SK-N-SH (cell line): ENCODE data around the gene CD2. TPM values are rescaled to one million over a fixed set of nuclear protein-coding genes. Genes with fewer than 3 reads are reported as not detected.

Experiments
- CTCF ChIA-PET: fragments of 300-600, 350-600 bp; formaldehyde crosslinking; extraction: SDS; loops from one replicate; lab custom pipeline; 2021; lab: Yijun Ruan, JAX
- POLR2A ChIA-PET: fragments of 350-600 bp; sonication (Branson Sonifier 250); formaldehyde crosslinking; extraction: SDS; loops from one replicate; lab custom pipeline; 2020; ENCODE audit warnings: antibody characterized with exemption, inconsistent platforms; lab: Yijun Ruan, JAX
- DNase-seq: peaks from one replicate; pipeline ENCODE4 v3.0.0; 2012
- H2AFZ ChIP-seq: fragments of 200-600 bp; sonication (generic); 2 replicates; pipeline ENCODE4 v1.8.1; 2016; ENCODE audit warnings: antibody characterized with exemption, mild to moderate bottlenecking, low read depth
- H3F3A ChIP-seq: fragments of 200-600 bp; sonication (generic); replicated peaks from 2 replicates; pipeline ENCODE3; 2016; ENCODE audit warnings: antibody characterized with exemption, mild to moderate bottlenecking; ENCODE audit not compliant: insufficient read depth
- H3K27ac ChIP-seq, 2 experiments: fragments of 200-500 bp in 1 of 2; fragments of 200-600 bp in 1 of 2; sonication (Bioruptor generic) in 1 of 2; sonication (generic), shearing (Covaris generic) in 1 of 2; 2 replicates each; pipeline versions ENCODE4 v1.5.1 to v1.6.1; 2014 to 2016; ENCODE audit warnings: low read depth in 2 of 2, inconsistent platforms in 1 of 2, low read length in 1 of 2, mild to moderate bottlenecking in 1 of 2, mixed read lengths in 1 of 2
- H3K27me3 ChIP-seq: fragments of 200-600 bp; sonication (generic), shearing (Covaris generic); 2 replicates; pipeline ENCODE4 v1.6.1; 2016; ENCODE audit warnings: mixed run types; ENCODE audit not compliant: insufficient read depth
- H3K36me3 ChIP-seq, 2 experiments: fragments of 200-500 bp in 1 of 2; fragments of 200-600 bp in 1 of 2; sonication (Bioruptor generic) in 1 of 2; sonication (generic) in 1 of 2; replicated peaks in 1 of 2; 2 replicates each; pipeline versions ENCODE3 to v1.5.1; 2014 to 2016; ENCODE audit warnings: low read length in 1 of 2, mild to moderate bottlenecking in 1 of 2; ENCODE audit not compliant: insufficient read depth in 2 of 2, control insufficient read depth in 1 of 2
- H3K4me1 ChIP-seq, 2 experiments: fragments of 200-500 bp in 1 of 2; fragments of 200-600 bp in 1 of 2; sonication (Bioruptor generic) in 1 of 2; sonication (generic), shearing (Covaris generic) in 1 of 2; 2 replicates each; pipeline versions ENCODE4 v1.5.1 to v1.6.1; 2014 to 2016; ENCODE audit warnings: low read depth in 1 of 2, low read length in 1 of 2, mixed run types in 1 of 2; ENCODE audit not compliant: insufficient read depth in 2 of 2, control insufficient read depth in 1 of 2
- H3K4me2 ChIP-seq: fragments of 200-600 bp; sonication (generic), shearing (Covaris generic); 2 replicates; pipeline ENCODE4 v1.6.1; 2017; ENCODE audit warnings: mixed run types
- H3K4me3 ChIP-seq, 2 experiments: fragments of 200-500 bp in 1 of 2; fragments of 200-600 bp in 1 of 2; sonication (Bioruptor generic) in 1 of 2; sonication (generic), shearing (Covaris generic) in 1 of 2; 2 replicates each; pipeline versions ENCODE4 v1.5.1 to v1.8.1; 2014 to 2016; ENCODE audit warnings: low read depth in 2 of 2, inconsistent platforms in 1 of 2, low read length in 1 of 2, mild to moderate bottlenecking in 1 of 2, mixed read lengths in 1 of 2, moderate library complexity in 1 of 2
- H3K79me2 ChIP-seq: fragments of 200-600 bp; sonication (generic); 2 replicates; pipeline ENCODE4 v1.8.1; 2017; ENCODE audit warnings: mild to moderate bottlenecking; ENCODE audit not compliant: insufficient read depth
- H3K9ac ChIP-seq: fragments of 200-600 bp; sonication (generic); 2 replicates; pipeline ENCODE4 v1.6.1; 2017; ENCODE audit warnings: mixed run types
- H3K9me2 ChIP-seq: fragments of 200-600 bp; sonication (generic); 2 replicates; pipeline ENCODE4 v1.6.1; 2017; ENCODE audit warnings: mixed run types
- H3K9me3 ChIP-seq: fragments of 200-600 bp; sonication (generic); 2 replicates; pipeline ENCODE4 v1.6.1; 2017; ENCODE audit warnings: mixed run types, mild to moderate bottlenecking, moderate library complexity
- H4K20me1 ChIP-seq: fragments of 200-600 bp; sonication (generic); 2 replicates; pipeline ENCODE4 v1.6.1; 2017; ENCODE audit warnings: mild to moderate bottlenecking, mixed run types; ENCODE audit not compliant: insufficient read depth
- CHD2 ChIP-seq: fragments of 150-350 bp; IDR thresholded peaks from 2 replicates; pipeline ENCODE4 v1.6.1; 2018; ENCODE audit warnings: low read length; ENCODE audit not compliant: partially characterized antibody
- EZH2phosphoT487 ChIP-seq: fragments of 200-600 bp; sonication (generic); IDR thresholded peaks from 2 replicates; pipeline ENCODE4 v1.6.1; 2017; ENCODE audit warnings: low read depth, mixed run types, mild to moderate bottlenecking, antibody characterized with exemption, moderate library complexity, borderline replicate concordance
- FOXM1 ChIP-seq: IDR thresholded peaks from 2 replicates; pipeline ENCODE4 v1.4.0; 2012; ENCODE audit warnings: low read depth, mild to moderate bottlenecking
- GABPA ChIP-seq: IDR thresholded peaks from 2 replicates; pipeline ENCODE4 v1.4.0; 2012; ENCODE audit warnings: low read depth, mild to moderate bottlenecking
- NRF1 ChIP-seq: IDR thresholded peaks from 2 replicates; pipeline ENCODE4 v1.6.1; 2012; ENCODE audit warnings: low read depth, mild to moderate bottlenecking, low read length
- POLR2AphosphoS5 ChIP-seq: IDR thresholded peaks from 2 replicates; pipeline ENCODE4 v1.6.1; 2012; ENCODE audit warnings: low read depth, low read length
- RFX5 ChIP-seq: IDR thresholded peaks from 2 replicates; pipeline ENCODE4 v1.6.1; 2012; ENCODE audit warnings: mild to moderate bottlenecking, improper control_type of control experiment, low read length
- RXRA ChIP-seq: IDR thresholded peaks from 2 replicates; pipeline ENCODE4 v1.4.0; 2012; ENCODE audit warnings: low read depth, mild to moderate bottlenecking, borderline replicate concordance
- TAF1 ChIP-seq: IDR thresholded peaks from 2 replicates; pipeline ENCODE4 v1.6.1; 2012; ENCODE audit warnings: low read depth, mild to moderate bottlenecking, low read length, moderate library complexity, borderline replicate concordance
- TEAD4 ChIP-seq: IDR thresholded peaks from 2 replicates; pipeline ENCODE4 v1.4.0; 2012; ENCODE audit warnings: mild to moderate bottlenecking, borderline replicate concordance; ENCODE audit not compliant: insufficient read depth
- YY1 ChIP-seq: IDR thresholded peaks from 2 replicates; pipeline ENCODE4 v1.4.0; 2012; ENCODE audit warnings: low read depth, mild to moderate bottlenecking
- polyA plus RNA-seq, 3 experiments: library from polyadenylated mRNA; depleted of rRNA; stranded (reverse); fragments of >200 nt; gene quantifications; 2 replicates each; pipeline ENCODE4 v1.2.3, GENCODE V29; 2012
- TF ChIP-seq, protein P1 (sequence below): IDR thresholded peaks from 2 replicates; pipeline ENCODE4 v1.6.1; 2012; ENCODE audit warnings: mild to moderate bottlenecking, low read depth, low read length, moderate library complexity
- TF ChIP-seq, protein P2 (sequence below): fragments of 150-350 bp; IDR thresholded peaks from 2 replicates; pipeline ENCODE4 v1.6.1; 2017; ENCODE audit warnings: antibody characterized with exemption, low read length, low read depth, borderline replicate concordance
- TF ChIP-seq, protein P3 (sequence below): fragments of 200-600 bp; sonication (generic); IDR thresholded peaks from 2 replicates; pipeline ENCODE4 v1.6.1; 2017; ENCODE audit warnings: antibody characterized with exemption, mild to moderate bottlenecking, moderate library complexity
- TF ChIP-seq, protein P4 (sequence below): IDR thresholded peaks from 2 replicates; pipeline ENCODE4; 2012
- TF ChIP-seq, protein P5 (sequence below): IDR thresholded peaks from 2 replicates; pipeline ENCODE4 v1.4.0; 2012; ENCODE audit warnings: low read depth, borderline replicate concordance
- TF ChIP-seq, protein P6 (sequence below): fragments of 150-350 bp; IDR thresholded peaks from 2 replicates; pipeline ENCODE4 v1.6.1; 2016; ENCODE audit warnings: mild to moderate bottlenecking, low read depth, low read length

The CD2 gene
- polyA plus RNA-seq, 1 of the 3 experiments (the other 2 are of a cell fraction): not detected

DNA sequence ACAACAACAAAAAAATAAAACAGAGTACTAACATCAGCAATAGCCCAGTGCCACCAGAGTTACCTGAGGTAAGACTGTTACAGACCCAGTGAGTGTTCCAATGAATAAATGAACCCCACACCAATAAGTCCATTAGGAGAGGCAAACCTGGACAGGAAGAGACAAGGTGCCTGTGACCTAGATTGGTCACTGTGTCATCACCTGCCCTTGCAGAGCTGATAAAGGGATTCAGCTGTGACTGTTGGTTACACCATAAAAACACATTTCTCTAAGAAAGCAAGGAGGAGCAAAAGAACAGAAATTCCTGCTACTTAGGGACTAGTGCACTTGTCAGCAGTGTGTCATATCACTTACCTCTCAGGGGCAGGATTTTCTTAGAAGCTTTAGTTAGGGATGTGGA lies 37.5 kb downstream of the CD2 start:
- H3K9me3 ChIP-seq: no peaks in the 10 kb centered on the region
- ChIA-PET POLR2A (no interaction called here), CTCF (interaction anchor here (1.0 to 1.4 kb wide), 2 partner anchors 9 kb away, joined by 3 to 4 read pairs; no protein-coding TSS in a partner anchor)
- H3K36me3 ChIP-seq: no peaks in the 10 kb centered on the region
- H3K9ac ChIP-seq: no peak overlapping the region
- no peak overlapping the region for H2AFZ ChIP-seq
- H3K4me2 ChIP-seq: no peak overlapping the region
- H3K4me3 ChIP-seq: no peak overlapping the region
- no peaks in the 10 kb centered on the region; the same call in 1 of the 2 replicates for H3K27me3 ChIP-seq
- no peaks in the 10 kb centered on the region for H3K79me2 ChIP-seq
- TF ChIP-seq, protein P1, sequence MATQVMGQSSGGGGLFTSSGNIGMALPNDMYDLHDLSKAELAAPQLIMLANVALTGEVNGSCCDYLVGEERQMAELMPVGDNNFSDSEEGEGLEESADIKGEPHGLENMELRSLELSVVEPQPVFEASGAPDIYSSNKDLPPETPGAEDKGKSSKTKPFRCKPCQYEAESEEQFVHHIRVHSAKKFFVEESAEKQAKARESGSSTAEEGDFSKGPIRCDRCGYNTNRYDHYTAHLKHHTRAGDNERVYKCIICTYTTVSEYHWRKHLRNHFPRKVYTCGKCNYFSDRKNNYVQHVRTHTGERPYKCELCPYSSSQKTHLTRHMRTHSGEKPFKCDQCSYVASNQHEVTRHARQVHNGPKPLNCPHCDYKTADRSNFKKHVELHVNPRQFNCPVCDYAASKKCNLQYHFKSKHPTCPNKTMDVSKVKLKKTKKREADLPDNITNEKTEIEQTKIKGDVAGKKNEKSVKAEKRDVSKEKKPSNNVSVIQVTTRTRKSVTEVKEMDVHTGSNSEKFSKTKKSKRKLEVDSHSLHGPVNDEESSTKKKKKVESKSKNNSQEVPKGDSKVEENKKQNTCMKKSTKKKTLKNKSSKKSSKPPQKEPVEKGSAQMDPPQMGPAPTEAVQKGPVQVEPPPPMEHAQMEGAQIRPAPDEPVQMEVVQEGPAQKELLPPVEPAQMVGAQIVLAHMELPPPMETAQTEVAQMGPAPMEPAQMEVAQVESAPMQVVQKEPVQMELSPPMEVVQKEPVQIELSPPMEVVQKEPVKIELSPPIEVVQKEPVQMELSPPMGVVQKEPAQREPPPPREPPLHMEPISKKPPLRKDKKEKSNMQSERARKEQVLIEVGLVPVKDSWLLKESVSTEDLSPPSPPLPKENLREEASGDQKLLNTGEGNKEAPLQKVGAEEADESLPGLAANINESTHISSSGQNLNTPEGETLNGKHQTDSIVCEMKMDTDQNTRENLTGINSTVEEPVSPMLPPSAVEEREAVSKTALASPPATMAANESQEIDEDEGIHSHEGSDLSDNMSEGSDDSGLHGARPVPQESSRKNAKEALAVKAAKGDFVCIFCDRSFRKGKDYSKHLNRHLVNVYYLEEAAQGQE: no peak
- TF ChIP-seq EZH2phosphoT487 (no peak), GABPA (no peak), FOXM1 (no peak), POLR2AphosphoS5 (no peak), TEAD4 (no peak), CHD2 (no peak), RXRA (no peak), TAF1 (no peak), RFX5 (no peak), NRF1 (no peak), YY1 (no peak)
- TF ChIP-seq, protein P2, sequence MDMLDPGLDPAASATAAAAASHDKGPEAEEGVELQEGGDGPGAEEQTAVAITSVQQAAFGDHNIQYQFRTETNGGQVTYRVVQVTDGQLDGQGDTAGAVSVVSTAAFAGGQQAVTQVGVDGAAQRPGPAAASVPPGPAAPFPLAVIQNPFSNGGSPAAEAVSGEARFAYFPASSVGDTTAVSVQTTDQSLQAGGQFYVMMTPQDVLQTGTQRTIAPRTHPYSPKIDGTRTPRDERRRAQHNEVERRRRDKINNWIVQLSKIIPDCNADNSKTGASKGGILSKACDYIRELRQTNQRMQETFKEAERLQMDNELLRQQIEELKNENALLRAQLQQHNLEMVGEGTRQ: no peak
- TF ChIP-seq, protein P3, sequence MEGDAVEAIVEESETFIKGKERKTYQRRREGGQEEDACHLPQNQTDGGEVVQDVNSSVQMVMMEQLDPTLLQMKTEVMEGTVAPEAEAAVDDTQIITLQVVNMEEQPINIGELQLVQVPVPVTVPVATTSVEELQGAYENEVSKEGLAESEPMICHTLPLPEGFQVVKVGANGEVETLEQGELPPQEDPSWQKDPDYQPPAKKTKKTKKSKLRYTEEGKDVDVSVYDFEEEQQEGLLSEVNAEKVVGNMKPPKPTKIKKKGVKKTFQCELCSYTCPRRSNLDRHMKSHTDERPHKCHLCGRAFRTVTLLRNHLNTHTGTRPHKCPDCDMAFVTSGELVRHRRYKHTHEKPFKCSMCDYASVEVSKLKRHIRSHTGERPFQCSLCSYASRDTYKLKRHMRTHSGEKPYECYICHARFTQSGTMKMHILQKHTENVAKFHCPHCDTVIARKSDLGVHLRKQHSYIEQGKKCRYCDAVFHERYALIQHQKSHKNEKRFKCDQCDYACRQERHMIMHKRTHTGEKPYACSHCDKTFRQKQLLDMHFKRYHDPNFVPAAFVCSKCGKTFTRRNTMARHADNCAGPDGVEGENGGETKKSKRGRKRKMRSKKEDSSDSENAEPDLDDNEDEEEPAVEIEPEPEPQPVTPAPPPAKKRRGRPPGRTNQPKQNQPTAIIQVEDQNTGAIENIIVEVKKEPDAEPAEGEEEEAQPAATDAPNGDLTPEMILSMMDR: no peak
- TF ChIP-seq, protein P4, sequence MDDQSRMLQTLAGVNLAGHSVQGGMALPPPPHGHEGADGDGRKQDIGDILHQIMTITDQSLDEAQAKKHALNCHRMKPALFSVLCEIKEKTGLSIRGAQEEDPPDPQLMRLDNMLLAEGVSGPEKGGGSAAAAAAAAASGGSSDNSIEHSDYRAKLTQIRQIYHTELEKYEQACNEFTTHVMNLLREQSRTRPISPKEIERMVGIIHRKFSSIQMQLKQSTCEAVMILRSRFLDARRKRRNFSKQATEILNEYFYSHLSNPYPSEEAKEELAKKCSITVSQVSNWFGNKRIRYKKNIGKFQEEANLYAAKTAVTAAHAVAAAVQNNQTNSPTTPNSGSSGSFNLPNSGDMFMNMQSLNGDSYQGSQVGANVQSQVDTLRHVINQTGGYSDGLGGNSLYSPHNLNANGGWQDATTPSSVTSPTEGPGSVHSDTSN: no peak
- TF ChIP-seq, protein P5, sequence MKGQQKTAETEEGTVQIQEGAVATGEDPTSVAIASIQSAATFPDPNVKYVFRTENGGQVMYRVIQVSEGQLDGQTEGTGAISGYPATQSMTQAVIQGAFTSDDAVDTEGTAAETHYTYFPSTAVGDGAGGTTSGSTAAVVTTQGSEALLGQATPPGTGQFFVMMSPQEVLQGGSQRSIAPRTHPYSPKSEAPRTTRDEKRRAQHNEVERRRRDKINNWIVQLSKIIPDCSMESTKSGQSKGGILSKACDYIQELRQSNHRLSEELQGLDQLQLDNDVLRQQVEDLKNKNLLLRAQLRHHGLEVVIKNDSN: no peak
- TF ChIP-seq, protein P6, sequence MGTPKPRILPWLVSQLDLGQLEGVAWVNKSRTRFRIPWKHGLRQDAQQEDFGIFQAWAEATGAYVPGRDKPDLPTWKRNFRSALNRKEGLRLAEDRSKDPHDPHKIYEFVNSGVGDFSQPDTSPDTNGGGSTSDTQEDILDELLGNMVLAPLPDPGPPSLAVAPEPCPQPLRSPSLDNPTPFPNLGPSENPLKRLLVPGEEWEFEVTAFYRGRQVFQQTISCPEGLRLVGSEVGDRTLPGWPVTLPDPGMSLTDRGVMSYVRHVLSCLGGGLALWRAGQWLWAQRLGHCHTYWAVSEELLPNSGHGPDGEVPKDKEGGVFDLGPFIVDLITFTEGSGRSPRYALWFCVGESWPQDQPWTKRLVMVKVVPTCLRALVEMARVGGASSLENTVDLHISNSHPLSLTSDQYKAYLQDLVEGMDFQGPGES: no peak
- no peaks in the 10 kb centered on the region for H4K20me1 ChIP-seq
- H3F3A ChIP-seq: no peaks in the 10 kb centered on the region
- H3K9me2 ChIP-seq: no peaks in the 10 kb centered on the region
- H3K4me1 ChIP-seq: no peaks in the 10 kb centered on the region
- no peak for DNase-seq
- no peak overlapping the region for H3K27ac ChIP-seq
